Muscle of leg (tissue), 11 donors: ENCODE measurements around the gene MIOS. TPM values are rescaled to one million over a fixed set of nuclear protein-coding genes. Genes with fewer than 3 reads are reported as not detected.
A peak's percentile ranks its signal among the peaks of the same experiment; 100 is the strongest.

Source experiments
- DNase-seq: peaks from one replicate; pipeline ENCODE4 v3.0.0; 2013
- H3K27ac ChIP-seq: one replicate; pipeline ENCODE4 v1.5.1; 2013; ENCODE audit warnings: mild to moderate bottlenecking, low read length, control low read depth
- H3K27me3 ChIP-seq: one replicate; pipeline ENCODE4 v1.6.1; 2013; ENCODE audit warnings: low read length; ENCODE audit not compliant: control insufficient read depth, insufficient read depth
- H3K36me3 ChIP-seq: one replicate; pipeline ENCODE4 v1.6.1; 2013; ENCODE audit warnings: low read length; ENCODE audit not compliant: control insufficient read depth, insufficient read depth
- H3K4me1 ChIP-seq: one replicate; pipeline ENCODE4 v1.6.1; 2013; ENCODE audit warnings: low read length; ENCODE audit not compliant: control insufficient read depth, insufficient read depth
- H3K4me3 ChIP-seq: one replicate; pipeline ENCODE4 v1.5.1; 2013; ENCODE audit warnings: low read length, control low read depth
- H3K9me3 ChIP-seq: replicated peaks from 2 replicates; pipeline ENCODE4 v1.6.1; 2013; ENCODE audit warnings: low read depth, low read length; ENCODE audit not compliant: control insufficient read depth
- WGBS: methylation state at CpG from one replicate; pipeline ENCODE4 v1.1.5; 2013; ENCODE audit warnings: missing lambda C conversion rate; ENCODE audit not compliant: insufficient coverage; 5-methylcytosine and 5-hydroxymethylcytosine counted together
- polyA plus RNA-seq, 8 donors: library from polyadenylated mRNA; unstranded; fragments of 120-200 nt; gene quantifications; one replicate each; pipeline versions ENCODE4 v1.2.1 to v1.2.3, GENCODE V29; 2013; ENCODE audit warnings: inconsistent platforms in 1 of 8, low replicate concordance in 1 of 8; ENCODE audit not compliant: insufficient read length in 8 of 8, insufficient read depth in 1 of 8
- total RNA-seq: library from RNA; stranded (reverse); fragments of 120-200 nt; gene quantifications from one replicate; pipeline ENCODE4 v1.2.4, GENCODE V29; 2013

MIOS gene
- total and polyA plus RNA-seq, 9 donors: 20.7 to 32.6 (median 27.2) TPM

- H3K27ac ChIP-seq: no peak overlapping the region
- H3K9me3 ChIP-seq: no peaks in the 10 kb centered on the region
- no peaks in the 10 kb centered on the region for H3K36me3 ChIP-seq
- H3K4me3 ChIP-seq: no peak overlapping the region
- WGBS: 82% methylated on average over 3 of the region's 3 CpGs
- no peak for DNase-seq
- H3K4me1 ChIP-seq: no peaks in the 10 kb centered on the region
- no peaks in the 10 kb centered on the region for H3K27me3 ChIP-seq
These were observed 2.3 kb upstream of the MIOS start for GRCh38 chr7:7564323-7564780.

GRCh38 chr7:7565018-7565680, 1.5 kb upstream of the MIOS start:
- no peaks in the 10 kb centered on the region for H3K9me3 ChIP-seq
- peaks cover 3% of the 10 kb centered on the region for H3K36me3 ChIP-seq
- no peak for DNase-seq
- no peaks in the 10 kb centered on the region for H3K4me1 ChIP-seq
- H3K27ac ChIP-seq: no peak overlapping the region
- no peaks in the 10 kb centered on the region for H3K27me3 ChIP-seq
- H3K4me3 ChIP-seq: no peak overlapping the region
- 85% methylated on average over 4 of the region's 4 CpGs for WGBS

DNA sequence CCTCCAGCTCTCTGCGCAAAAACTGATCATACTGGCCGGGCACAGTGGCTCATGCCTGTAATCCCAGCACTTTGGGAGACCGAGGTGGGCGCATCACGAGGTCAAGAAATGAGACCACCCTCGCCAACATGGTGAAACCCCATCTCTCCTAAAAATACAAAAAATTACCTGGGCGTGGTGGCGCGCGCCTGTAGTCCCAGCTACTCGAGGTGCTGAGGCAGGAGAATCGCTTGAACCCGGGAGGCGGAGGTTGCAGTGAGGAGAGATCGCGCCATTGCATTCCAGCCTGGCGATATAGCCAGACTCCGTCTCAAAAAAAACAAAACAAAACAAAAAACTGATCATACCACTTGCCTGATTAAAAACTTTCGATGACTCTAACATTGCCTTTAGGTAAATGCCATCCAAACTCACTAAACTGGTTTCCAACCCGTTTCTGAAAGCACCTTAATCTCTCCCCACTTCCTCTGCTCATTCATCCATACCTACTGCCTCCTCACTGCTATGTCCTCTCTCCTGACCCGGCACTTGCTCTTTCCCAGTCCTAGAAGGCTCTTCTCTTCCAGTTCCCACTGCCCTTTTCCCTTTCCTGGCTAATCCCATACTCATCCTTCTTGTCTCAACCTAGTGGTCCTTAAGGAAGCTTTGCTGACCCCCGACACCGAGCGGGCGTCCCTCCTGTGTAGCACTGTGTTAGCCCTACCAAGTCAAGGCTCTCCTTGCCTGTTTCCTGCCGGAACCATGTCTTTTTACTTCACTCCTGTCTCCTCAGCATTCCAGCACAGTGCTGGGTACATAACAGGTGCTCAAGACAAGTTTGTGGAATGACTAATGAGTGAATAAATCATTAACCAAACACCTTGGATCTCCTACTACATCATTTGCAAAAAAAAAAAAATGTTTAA, 686 bp upstream of the MIOS start:
- H3K4me3 ChIP-seq: peak overlapping the region; percentile 83
- H3K9me3 ChIP-seq: no peaks in the 10 kb centered on the region
- WGBS: 94% methylated on average over 21 of the region's 26 CpGs
- no peak for DNase-seq
- H3K27me3 ChIP-seq: no peaks in the 10 kb centered on the region
- H3K36me3 ChIP-seq: peaks cover 3% of the 10 kb centered on the region
- peak overlapping the region; percentile 43 for H3K27ac ChIP-seq
- no peaks in the 10 kb centered on the region for H3K4me1 ChIP-seq

DNA sequence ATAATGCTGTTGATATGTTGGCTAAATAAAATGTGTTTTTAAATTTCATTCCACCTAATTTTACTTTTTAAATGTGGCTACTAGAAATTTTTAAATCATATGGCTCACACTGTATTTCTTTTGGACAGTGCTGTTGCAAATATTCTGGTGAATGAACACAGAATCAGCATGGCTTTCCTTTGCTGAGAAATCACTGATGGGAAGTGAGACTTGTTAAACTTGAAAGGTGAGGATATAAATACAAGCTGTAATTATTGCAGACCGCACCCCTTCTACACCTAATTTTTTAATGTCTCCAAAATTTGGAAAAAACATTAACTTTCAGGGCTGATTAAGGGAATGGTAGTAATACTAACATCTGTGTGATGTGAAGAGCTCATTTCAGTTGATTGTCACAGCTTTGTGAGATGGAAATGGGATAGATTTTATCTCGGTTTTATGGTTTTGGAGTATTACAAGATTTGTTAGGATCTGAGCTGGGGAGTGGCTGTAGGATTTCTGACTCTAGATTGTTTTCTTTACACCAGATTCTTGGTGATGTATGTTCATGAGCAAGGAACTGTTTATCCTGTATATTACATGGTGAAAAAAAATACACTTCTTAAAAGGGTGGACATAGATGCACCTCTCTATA, 1.3 kb downstream of the MIOS start:
- DNase-seq: no peak
- Histone ChIP-seq H3K27me3 (no peaks in the 10 kb centered on the region), H3K9me3 (no peaks in the 10 kb centered on the region), H3K27ac (no peak overlapping the region), H3K4me1 (no peaks in the 10 kb centered on the region), H3K4me3 (peak overlapping the region; percentile 83), H3K36me3 (peaks cover 8% of the 10 kb centered on the region)
- 80% methylated on average over 1 of the region's 2 CpGs for WGBS

GRCh38 chr7:7568553-7568952, 1.9 kb downstream of the MIOS start:
- H3K27me3 ChIP-seq: no peaks in the 10 kb centered on the region
- H3K36me3 ChIP-seq: peaks cover 8% of the 10 kb centered on the region
- WGBS: no CpG with 5 or more reads among the region's 4 CpGs
- DNase-seq: no peak
- H3K27ac ChIP-seq: no peak overlapping the region
- H3K4me1 ChIP-seq: no peaks in the 10 kb centered on the region
- no peaks in the 10 kb centered on the region for H3K9me3 ChIP-seq
- H3K4me3 ChIP-seq: no peak overlapping the region

DNA sequence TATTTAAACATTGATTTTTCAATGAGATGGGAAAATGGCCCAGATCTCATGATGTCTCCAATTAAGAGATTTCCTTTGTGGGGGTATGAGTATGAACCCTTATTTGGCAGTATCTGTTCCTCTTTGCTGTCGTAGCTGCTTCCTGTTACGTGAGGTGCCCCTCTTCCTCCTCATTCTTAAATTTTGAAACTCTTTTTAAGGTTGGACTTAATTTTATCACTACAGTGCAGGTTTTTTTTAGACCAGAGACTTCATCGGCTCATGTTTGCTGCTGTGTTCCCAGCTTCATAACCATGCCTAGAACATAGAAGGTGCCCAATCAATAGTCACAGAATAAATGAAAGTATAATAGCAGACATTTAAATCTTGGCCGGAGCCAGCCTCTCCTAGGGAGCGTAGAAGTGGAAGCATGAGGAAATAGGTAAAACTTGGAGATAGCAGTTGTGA, 2.4 kb downstream of the MIOS start:
- Histone ChIP-seq H3K4me1 (no peaks in the 10 kb centered on the region), H3K27me3 (no peaks in the 10 kb centered on the region), H3K36me3 (peaks cover 8% of the 10 kb centered on the region), H3K27ac (no peak overlapping the region), H3K9me3 (no peaks in the 10 kb centered on the region), H3K4me3 (no peak overlapping the region)
- DNase-seq: peak; percentile 40
- no CpG with 5 or more reads among the region's 5 CpGs for WGBS

DNA sequence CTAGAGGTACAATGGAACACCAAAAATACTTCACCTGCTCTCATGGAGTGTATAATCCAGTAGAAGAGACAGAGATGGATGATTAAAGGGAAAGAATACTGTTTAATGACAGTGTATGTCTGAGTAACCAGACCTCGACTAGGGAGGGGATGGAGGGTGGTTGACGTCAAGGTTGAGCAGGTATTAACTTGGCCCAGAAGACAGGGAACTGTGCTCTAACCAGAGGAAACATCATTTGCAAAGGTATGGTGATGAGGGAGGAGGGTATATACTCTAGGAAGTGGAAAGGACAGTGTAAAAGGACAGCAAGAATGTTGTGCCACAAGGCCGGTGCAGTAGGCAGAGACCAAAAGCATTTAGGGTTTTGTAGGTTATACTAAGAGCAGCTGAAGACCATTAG, 2.9 kb downstream of the MIOS start:
- H3K36me3 ChIP-seq: peaks cover 8% of the 10 kb centered on the region
- H3K27me3 ChIP-seq: no peaks in the 10 kb centered on the region
- H3K4me3 ChIP-seq: no peak overlapping the region
- H3K27ac ChIP-seq: no peak overlapping the region
- H3K4me1 ChIP-seq: no peaks in the 10 kb centered on the region
- DNase-seq: no peak
- 87% methylated on average over 3 of the region's 3 CpGs for WGBS
- no peaks in the 10 kb centered on the region for H3K9me3 ChIP-seq

GRCh38 chr7:7570584-7570983, 3.9 kb downstream of the MIOS start:
- Histone ChIP-seq H3K27ac (no peak overlapping the region), H3K36me3 (peaks cover 8% of the 10 kb centered on the region), H3K4me1 (no peaks in the 10 kb centered on the region), H3K4me3 (no peak overlapping the region), H3K9me3 (no peaks in the 10 kb centered on the region), H3K27me3 (no peaks in the 10 kb centered on the region)
- WGBS: 86% methylated on average over 2 of the region's 3 CpGs
- DNase-seq: no peak

GRCh38 chr7:7573701-7574100, 7.0 kb downstream of the MIOS start:
- Histone ChIP-seq H3K4me3 (no peak overlapping the region), H3K4me1 (no peaks in the 10 kb centered on the region)

GRCh38 chr7:7576344-7576743, 9.7 kb downstream of the MIOS start:
- H3K36me3 ChIP-seq: peaks cover 6% of the 10 kb centered on the region
- H3K9me3 ChIP-seq: no peaks in the 10 kb centered on the region
- H3K4me1 ChIP-seq: no peaks in the 10 kb centered on the region
- no peak for DNase-seq
- WGBS: 100% methylated on average over 1 of the region's 1 CpG
- H3K27me3 ChIP-seq: no peaks in the 10 kb centered on the region
- no peak overlapping the region for H3K27ac ChIP-seq
- H3K4me3 ChIP-seq: no peak overlapping the region

More at GRCh38 chr7:7573701-7574100, 7.0 kb downstream of the MIOS start:
- no peak overlapping the region for H3K27ac ChIP-seq
- peaks cover 8% of the 10 kb centered on the region for H3K36me3 ChIP-seq
- no peaks in the 10 kb centered on the region for H3K27me3 ChIP-seq
- DNase-seq: no peak
- no peaks in the 10 kb centered on the region for H3K9me3 ChIP-seq
- no CpG with 5 or more reads among the region's 2 CpGs for WGBS
